GM19372 (cell line): ENCODE data around the gene TUBGCP6.

ENCODE experiments used
- ATAC-seq: cut with Tn5 transposase; IDR thresholded peaks from one replicate; pipeline ENCODE4 v1.9.1; 2021; ENCODE audit warnings: mild to moderate bottlenecking, low read depth, moderate library complexity; ENCODE audit not compliant: unreplicated experiment

TUBGCP6 gene

GRCh38 chr22:50266994-50267393, 22.2 kb upstream of the TUBGCP6 start:
- ATAC-seq = no peak

GRCh38 chr22:50264946-50265669, 20.3 kb upstream of the TUBGCP6 start:
- no peak for ATAC-seq

GRCh38 chr22:50264104-50264745, 19.4 kb upstream of the TUBGCP6 start:
- no peak for ATAC-seq

- ATAC-seq = no peak
These were observed 18.3 kb upstream of the TUBGCP6 start for GRCh38 chr22:50262973-50263617.

GRCh38 chr22:50262460-50262911, 17.7 kb upstream of the TUBGCP6 start:
- ATAC-seq = no peak

GRCh38 chr22:50261615-50262459, 17.0 kb upstream of the TUBGCP6 start, which contains the start of gene MAPK12:
Gene MAPK12, minus strand, starts transcription at chr22:50261683. Its CDS starts 174 bp downstream, at chr22:50261509.
- ATAC-seq = no peak

GRCh38 chr22:50260801-50261614, 16.2 kb upstream of the TUBGCP6 start:
- ATAC-seq = no peak

- no peak for ATAC-seq
These were observed 15.6 kb upstream of the TUBGCP6 start for GRCh38 chr22:50260434-50260800.

GRCh38 chr22:50259302-50259701, 14.5 kb upstream of the TUBGCP6 start:
- ATAC-seq = no peak

GRCh38 chr22:50258361-50259292, 13.8 kb upstream of the TUBGCP6 start:
- no peak for ATAC-seq

GRCh38 chr22:50257451-50258360, 12.9 kb upstream of the TUBGCP6 start:
- no peak for ATAC-seq

- ATAC-seq = no peak
These were observed 12.2 kb upstream of the TUBGCP6 start for GRCh38 chr22:50257041-50257440.

GRCh38 chr22:50256258-50256862, 11.5 kb upstream of the TUBGCP6 start:
- ATAC-seq = no peak

GRCh38 chr22:50255607-50256006, 10.8 kb upstream of the TUBGCP6 start:
- ATAC-seq = no peak

- ATAC-seq = no peak
These were observed 10.3 kb upstream of the TUBGCP6 start for GRCh38 chr22:50255099-50255498.

GRCh38 chr22:50253941-50254340, 9.1 kb upstream of the TUBGCP6 start:
- no peak for ATAC-seq
